Measurements from ENCODE around the gene WNT11.

WNT11 gene

DNA sequence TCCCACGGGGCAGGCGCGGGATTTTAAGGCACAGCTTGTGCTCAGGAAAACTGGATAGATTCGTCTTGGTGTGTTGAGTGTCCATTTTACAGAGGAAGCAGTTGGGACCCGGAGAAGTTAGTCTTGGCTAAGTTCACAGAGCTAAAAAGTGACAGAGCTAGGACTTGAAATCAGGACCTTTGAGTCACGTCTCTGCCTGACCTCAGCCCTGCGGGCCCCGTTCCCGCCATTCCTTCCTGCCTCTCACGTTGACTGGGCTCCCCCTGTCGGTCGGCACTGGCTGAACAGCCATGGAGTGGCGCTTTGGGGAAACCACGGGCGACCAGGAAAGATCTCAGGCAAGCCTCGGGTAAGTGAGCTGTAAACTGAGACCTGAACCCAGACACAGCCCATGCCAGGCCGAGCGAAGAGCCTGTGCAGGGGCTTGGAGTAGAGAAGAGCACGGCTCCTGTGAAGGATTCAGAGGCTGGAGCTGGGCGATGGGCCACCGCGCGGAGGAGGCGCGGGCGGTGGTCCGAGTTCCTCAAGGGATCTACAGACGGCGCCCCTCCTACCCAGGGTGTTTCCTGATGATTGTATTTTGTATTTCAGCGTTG lies 54.1 kb downstream of the WNT11 start:
- DNase-seq, result no peak

DNA sequence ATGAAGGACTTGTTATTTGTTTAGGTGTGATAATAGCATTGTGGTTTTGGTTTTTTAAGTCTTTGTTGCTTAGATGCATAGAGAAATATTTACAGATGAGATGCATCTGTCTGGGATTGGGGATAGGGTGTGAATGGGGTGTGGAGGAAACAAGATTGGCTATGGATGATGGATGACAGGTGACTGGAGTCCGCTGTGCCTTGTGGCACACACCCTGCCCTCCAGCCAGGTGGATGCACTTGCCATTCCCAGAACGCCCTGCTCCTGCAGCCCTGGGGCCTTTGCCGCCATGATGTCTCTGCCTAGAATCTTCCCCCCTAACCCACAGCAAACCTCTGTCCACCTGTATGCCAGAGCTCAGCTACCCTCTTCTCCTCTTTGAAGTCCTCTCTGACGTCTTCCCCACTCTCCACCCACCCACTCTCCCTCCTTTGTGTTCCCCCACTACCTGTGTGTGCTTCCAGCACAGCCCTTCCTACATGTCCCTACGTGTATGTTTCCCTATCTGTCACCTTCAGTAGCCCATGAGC lies 54.7 kb downstream of the WNT11 start:
- no peak for DNase-seq

DNA sequence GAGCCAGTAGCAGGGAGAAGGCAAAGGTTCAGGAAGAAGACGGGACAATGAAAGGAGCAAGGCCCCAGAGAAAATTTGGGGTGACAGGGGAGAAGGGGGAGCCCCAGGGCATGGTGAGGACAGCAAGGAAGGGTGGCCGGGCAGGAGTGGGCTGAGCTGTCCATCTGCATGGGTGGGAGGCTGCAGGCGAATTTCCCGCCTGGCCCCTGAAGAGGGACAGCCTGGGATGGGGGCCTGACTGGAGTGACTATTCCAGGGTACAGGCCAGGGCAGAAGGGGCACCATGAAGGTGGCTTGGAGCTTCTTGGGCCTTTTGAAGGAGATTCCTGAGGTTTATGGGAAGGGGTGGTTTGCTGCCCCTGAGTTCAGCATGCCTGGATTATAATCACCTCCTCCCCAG lies 56.2 kb downstream of the WNT11 start:
- no peak for DNase-seq

DNA sequence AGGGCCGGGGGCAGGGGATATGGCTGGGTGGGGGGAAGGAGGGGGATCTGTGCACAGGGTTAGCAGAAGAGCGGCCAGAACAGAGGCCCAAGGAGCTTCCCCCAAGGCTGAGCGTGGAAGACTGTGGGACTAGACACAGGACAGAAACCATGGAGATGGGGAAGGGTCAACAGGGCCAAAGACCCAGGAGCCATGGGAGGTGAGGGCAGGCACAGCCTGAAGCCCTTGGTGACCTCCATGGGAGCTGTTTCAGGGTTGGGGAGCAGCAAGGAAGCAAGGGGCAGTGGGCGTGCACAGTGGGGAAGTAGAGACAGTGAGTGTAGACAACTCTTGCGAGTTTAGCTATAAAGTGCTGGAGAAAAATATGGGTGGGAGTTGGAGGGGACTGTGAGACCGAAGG lies 56.6 kb downstream of the WNT11 start:
- DNase-seq, result no peak

DNA sequence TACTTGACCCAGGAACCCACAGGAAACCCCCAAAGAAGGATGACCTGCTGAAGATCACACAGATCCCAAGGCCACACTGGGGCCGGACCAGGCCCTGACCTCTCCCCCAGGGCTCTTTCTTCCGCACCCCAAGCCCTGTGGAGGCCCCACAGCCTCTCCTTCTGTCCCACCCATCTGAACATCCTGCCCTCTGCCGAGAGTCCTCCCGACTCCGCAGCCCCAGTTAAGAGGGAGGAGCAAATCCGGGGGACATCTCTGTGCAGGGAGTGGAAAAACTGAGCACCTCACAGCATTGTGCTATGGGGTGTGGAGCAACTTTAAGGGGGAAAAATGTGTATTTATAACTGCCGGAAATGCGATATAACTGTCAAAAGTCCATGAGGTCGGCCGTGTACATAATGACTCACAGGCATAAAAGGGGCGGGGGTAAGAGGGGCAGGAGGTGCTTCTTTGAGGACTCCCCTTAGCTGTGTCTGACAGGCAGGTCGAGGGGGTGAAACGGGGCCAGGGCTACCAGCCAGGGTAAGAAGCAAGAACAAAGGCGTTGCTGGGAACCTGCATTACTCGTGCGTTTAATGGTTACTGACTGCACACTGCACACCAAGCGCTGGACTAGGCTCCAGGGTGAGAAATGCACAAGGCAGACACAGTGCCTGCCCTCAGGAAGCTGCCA lies 57.2 kb downstream of the WNT11 start:
- DNase-seq, result no peak

DNA sequence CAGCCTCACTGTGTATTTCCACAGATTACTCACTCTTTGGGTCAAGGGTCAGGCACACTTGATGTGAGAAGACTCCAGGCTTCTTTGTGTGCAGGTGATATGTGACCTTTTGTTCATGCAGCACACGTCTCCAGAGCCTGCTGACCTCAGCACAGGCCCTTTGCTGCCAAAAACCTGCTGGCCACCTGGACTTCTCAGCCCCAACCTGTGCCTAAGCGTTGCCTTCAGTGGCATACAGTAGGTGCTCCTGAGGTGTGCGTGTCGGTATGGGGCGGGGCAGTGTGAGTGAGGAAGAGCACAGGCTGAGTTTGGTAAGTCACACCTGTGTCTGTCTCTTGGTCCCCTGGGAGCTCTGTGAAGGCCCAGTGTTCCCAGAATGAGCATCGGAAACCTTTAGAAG lies 58.1 kb downstream of the WNT11 start:
- no peak for DNase-seq

DNA sequence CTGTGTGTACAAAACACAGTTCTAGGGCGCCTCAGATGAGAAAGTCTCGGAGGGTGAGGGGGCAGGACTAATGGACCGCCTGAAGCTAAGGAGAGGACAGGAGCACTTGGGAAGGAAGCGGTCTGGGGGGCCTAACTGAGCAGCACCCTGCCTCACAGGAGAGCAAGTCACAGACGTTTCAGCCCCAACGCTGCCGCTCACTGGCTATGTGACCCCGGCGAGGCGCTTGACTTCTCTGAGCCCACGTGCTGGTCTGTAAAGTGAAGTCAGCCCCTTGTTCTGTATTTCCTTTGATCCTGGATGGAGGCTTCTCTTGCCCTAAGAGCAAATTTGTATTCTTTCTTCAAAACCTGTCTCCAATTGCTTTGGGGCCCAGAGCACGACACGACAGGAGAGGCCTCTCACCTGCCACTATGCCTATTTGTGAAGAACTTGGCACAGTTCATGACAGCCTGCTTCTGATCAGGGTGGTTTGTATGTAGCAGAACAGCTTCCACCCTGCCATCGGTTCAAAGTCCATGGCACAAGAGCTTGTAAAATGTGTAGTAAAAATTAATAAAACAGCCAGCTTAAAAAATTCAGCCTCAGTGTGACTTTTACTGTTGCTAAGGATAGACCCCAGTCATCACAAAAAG lies 59.1 kb downstream of the WNT11 start:
- DNase-seq, result no peak

DNA sequence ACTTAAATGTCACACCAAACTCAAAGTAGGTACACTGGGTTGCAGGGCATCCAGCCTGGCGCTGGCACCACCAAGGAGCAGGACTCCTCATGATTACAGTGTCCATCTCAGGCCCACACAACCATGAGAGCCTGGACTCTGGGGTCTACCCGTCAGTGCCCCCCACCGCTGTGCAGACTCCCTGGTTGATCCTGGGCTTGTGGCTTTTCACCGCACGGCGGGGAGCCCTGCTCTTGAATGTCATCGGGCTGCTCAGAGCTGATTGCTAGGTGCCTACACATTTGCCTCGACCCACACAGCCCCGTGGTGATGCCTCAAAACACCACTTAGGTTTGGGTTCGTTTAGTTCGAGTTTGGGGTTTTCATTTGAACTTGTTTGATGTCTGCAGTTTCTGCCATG lies 63.0 kb downstream of the WNT11 start:
- no peak for DNase-seq

DNA sequence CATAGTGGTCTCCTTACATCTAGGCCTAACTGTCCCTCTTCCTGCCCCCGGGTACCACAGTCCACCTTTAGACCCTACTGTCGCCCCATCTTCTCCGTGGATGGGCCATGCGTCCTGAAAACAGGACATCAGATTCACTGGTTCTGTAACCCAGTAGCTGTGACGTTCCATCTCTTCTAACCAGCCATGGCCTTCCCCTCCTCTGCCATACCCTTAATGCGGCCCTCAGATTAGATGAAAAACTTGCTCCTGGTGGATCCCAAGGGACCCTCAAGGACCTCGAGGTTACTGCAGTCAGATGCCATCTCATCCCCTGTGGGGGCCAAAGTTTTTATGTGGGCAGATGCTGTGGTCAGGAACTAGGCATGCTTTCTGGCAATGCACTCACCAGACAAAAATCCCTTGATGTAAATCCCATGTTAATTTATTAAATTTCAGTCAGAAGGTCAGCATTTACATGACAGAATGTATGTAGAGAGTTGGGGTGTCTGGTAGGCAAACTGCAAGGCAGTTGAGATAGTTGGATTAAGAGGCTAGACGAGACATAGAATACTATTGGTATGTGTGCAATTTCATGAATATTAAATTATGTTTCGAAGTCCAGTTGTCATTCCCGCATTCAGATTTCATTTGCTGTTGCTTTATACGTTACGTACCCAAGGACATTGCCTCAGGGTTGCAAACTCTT lies 64.3 kb downstream of the WNT11 start:
- no peak for DNase-seq

DNA sequence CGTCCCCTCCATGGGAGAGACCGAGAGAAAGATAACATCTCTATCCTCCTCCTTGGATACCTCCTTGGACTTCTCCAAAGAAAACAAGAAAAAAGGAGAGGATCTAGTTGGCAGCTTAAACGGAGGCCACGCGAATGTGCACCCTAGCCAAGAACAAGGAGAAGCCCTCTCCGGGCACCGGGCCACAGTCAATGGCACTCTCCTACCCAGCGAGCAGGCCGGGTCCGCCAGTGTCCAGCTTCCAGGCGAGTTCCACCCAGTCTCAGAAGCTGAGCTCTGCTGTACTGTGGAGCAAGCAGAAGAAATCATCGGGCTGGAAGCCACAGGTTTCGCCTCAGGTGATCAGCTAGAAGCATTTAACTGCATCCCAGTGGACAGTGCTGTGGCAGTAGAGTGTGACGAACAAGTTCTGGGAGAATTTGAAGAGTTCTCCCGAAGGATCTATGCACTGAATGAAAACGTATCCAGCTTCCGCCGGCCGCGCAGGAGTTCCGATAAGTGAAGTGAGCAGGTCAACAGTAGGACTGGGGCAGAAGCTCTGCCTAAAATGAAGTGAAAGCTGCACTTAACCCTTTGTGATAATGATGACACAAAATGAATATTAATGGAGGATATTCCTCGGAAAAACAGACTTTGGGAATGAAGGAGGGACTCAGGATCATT lies 65.3 kb downstream of the WNT11 start:
- DNase-seq, result no peak

DNA sequence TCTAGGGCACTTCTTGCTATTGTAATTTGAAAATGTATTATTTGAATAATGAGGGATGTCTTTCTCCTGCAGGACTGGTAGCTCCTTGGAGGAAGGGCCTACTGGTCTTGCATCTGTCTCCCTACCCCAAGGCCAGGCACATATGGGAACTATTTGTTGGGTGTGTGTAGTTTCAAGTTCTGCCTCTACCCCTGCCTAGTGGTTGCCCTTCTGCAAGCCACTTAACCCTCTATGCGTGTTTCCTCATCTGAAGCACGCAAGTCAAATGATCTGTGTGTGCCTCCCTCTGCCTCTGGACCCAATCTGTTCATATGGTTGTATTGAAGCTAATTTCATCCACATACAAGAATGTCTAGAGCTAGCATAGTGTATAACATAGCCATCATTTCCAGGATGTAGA lies 67.0 kb downstream of the WNT11 start:
- DNase-seq, result no peak
